Measurements from ENCODE around the gene CHI3L1.

Gene CHI3L1

DNA sequence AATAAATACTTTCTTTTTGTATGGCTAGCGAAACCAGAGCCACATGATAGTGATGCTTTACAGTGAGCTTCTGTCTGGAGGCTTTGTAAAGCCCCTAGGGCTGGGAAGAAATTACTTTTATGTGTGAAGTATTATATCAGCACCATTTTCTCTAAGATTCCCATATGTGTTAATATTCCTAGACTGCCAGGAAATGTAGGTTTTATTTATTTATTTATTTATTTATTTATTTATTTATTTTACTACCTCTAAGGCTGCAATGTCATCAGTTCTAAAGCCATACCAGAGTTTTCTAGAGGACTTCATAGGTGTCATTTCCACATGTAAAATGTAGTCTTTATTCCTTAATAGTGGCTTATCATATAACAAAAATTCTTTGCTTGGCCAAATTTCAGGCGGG is 4.4 kb upstream of the CHI3L1 start:
- TF ChIP-seq, protein P1, sequence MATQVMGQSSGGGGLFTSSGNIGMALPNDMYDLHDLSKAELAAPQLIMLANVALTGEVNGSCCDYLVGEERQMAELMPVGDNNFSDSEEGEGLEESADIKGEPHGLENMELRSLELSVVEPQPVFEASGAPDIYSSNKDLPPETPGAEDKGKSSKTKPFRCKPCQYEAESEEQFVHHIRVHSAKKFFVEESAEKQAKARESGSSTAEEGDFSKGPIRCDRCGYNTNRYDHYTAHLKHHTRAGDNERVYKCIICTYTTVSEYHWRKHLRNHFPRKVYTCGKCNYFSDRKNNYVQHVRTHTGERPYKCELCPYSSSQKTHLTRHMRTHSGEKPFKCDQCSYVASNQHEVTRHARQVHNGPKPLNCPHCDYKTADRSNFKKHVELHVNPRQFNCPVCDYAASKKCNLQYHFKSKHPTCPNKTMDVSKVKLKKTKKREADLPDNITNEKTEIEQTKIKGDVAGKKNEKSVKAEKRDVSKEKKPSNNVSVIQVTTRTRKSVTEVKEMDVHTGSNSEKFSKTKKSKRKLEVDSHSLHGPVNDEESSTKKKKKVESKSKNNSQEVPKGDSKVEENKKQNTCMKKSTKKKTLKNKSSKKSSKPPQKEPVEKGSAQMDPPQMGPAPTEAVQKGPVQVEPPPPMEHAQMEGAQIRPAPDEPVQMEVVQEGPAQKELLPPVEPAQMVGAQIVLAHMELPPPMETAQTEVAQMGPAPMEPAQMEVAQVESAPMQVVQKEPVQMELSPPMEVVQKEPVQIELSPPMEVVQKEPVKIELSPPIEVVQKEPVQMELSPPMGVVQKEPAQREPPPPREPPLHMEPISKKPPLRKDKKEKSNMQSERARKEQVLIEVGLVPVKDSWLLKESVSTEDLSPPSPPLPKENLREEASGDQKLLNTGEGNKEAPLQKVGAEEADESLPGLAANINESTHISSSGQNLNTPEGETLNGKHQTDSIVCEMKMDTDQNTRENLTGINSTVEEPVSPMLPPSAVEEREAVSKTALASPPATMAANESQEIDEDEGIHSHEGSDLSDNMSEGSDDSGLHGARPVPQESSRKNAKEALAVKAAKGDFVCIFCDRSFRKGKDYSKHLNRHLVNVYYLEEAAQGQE (IDR thresholded peaks at IDR 0.05; ENCODE audit: low read depth): no peak
- TF ChIP-seq, protein P2, sequence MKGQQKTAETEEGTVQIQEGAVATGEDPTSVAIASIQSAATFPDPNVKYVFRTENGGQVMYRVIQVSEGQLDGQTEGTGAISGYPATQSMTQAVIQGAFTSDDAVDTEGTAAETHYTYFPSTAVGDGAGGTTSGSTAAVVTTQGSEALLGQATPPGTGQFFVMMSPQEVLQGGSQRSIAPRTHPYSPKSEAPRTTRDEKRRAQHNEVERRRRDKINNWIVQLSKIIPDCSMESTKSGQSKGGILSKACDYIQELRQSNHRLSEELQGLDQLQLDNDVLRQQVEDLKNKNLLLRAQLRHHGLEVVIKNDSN (IDR thresholded peaks at IDR 0.05): no peak
- TF ChIP-seq FOXM1 (IDR thresholded peaks at IDR 0.05; ENCODE audit: borderline replicate concordance, low read depth): no peak
- TF ChIP-seq CEBPB (IDR thresholded peaks at IDR 0.05): no peak
- no peak for TF ChIP-seq EP300 (IDR thresholded peaks at IDR 0.05; ENCODE audit: borderline replicate concordance)
- TF ChIP-seq EGR1 (IDR thresholded peaks at IDR 0.05): no peak
- TF ChIP-seq ZBTB7A (IDR thresholded peaks at IDR 0.05; ENCODE audit: low read depth): no peak
- TF ChIP-seq, protein P3, sequence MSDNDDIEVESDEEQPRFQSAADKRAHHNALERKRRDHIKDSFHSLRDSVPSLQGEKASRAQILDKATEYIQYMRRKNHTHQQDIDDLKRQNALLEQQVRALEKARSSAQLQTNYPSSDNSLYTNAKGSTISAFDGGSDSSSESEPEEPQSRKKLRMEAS (IDR thresholded peaks at IDR 0.05): no peak
- TF ChIP-seq YY1 (IDR thresholded peaks at IDR 0.05; ENCODE audit: low read depth): no peak
- TF ChIP-seq TAF1 (IDR thresholded peaks at IDR 0.05; ENCODE audit: low read depth): no peak

DNA sequence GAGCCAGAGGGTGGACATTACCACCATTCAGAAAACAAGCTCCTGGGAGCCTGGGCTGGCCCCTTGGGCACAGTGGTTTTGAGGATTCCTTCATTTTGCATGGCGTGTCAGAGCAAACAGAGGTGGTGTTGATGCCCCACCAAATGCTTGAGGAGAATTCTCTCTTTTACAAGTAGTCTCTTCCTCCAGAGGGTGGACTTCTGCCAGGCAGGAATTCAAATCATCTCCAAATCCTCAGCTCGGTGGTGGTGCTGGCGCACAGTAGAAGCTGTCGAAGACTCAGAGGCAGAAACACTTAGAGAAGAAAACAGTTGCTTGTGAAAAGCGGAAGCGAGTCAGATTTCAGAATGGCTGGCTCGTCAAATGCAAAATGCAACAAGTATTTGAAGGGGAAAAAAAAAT is 3.4 kb upstream of the CHI3L1 start:
- TF ChIP-seq CREB1 (IDR thresholded peaks at IDR 0.05; ENCODE audit: low read depth) (no peak), TEAD4 (IDR thresholded peaks at IDR 0.05) (no peak), EGR1 (IDR thresholded peaks at IDR 0.05) (no peak)

DNA sequence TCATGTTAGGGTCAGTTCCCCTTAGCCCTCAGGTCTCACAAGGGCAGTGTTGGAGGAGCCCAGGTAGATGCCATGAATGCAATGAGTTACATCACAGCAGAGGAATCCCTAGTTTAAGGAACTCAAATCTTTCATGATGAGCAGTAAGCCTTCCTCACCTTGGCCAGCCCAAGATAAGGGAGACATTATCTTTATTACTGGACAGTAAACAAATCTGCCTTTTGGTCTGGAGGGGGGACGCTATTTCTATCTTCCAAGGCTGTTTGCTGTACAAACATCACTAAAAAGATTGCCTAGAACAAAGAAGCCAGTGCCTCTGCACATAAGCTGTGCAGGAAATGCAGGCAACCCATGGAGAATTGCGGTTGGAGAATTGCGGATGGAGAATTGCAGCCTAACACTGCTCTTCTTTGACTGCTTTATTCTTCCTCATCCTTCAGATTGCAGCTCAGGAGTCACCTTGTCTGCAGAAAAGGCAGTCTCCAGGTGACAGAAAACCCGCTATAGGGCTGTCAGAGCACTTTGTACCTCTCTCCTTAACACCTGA is 2.3 kb upstream of the CHI3L1 start:
- TF ChIP-seq YY1 (IDR thresholded peaks at IDR 0.05; ENCODE audit: low read depth) (no peak), TEAD4 (IDR thresholded peaks at IDR 0.05) (no peak), TAF1 (IDR thresholded peaks at IDR 0.05; ENCODE audit: low read depth) (no peak), FOXM1 (IDR thresholded peaks at IDR 0.05; ENCODE audit: borderline replicate concordance, low read depth) (no peak), EP300 (IDR thresholded peaks at IDR 0.05; ENCODE audit: borderline replicate concordance) (no peak), TCF12 (IDR thresholded peaks at IDR 0.05; ENCODE audit: low read depth) (no peak), EGR1 (IDR thresholded peaks at IDR 0.05) (no peak), ZBTB7A (IDR thresholded peaks at IDR 0.05; ENCODE audit: low read depth) (no peak), CREB1 (IDR thresholded peaks at IDR 0.05; ENCODE audit: low read depth) (no peak), CEBPB (IDR thresholded peaks at IDR 0.05) (no peak), NFIC (IDR thresholded peaks at IDR 0.05) (no peak), RAD21 (IDR thresholded peaks at IDR 0.05; ENCODE audit: low read depth) (no peak)
- TF ChIP-seq, protein P1 (IDR thresholded peaks at IDR 0.05; ENCODE audit: low read depth): no peak
- TF ChIP-seq, protein P2 (IDR thresholded peaks at IDR 0.05): no peak
- TF ChIP-seq, protein P3 (IDR thresholded peaks at IDR 0.05): no peak

DNA sequence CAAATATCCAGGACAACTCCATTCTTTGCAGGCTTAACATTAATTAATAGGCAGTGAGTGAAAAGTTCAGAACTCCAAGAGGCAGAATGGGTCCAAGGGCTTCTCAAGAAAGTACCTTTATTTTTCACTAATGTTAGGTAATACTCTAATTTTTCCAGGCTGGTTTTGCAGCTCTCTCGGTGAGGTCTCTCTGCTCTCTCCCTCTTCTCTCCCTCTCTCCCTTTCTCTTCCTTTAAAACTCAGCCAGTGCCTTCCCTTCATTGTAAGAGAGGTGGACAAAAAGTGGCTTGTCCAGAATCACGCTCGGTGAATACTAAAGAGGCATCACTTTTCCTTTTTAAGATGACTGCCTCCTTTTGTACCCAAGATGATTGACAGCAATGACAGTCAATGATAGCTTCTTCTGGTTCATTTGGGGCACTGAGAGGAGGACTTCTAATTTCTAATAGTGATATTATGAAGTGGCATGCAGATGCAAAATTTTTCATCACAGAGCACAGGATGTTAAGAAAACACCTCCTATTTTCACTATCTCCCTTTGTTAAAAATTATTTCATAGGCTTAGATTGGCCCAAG is 1.3 kb upstream of the CHI3L1 start:
- TF ChIP-seq FOXM1 (IDR thresholded peaks at IDR 0.05; ENCODE audit: borderline replicate concordance, low read depth) (no peak), CEBPB (IDR thresholded peaks at IDR 0.05) (no peak), EGR1 (IDR thresholded peaks at IDR 0.05) (no peak), CREB1 (IDR thresholded peaks at IDR 0.05; ENCODE audit: low read depth) (no peak), EP300 (IDR thresholded peaks at IDR 0.05; ENCODE audit: borderline replicate concordance) (no peak), RAD21 (IDR thresholded peaks at IDR 0.05; ENCODE audit: low read depth) (no peak), NFIC (IDR thresholded peaks at IDR 0.05) (no peak), TAF1 (IDR thresholded peaks at IDR 0.05; ENCODE audit: low read depth) (no peak), TEAD4 (IDR thresholded peaks at IDR 0.05) (no peak), TCF12 (IDR thresholded peaks at IDR 0.05; ENCODE audit: low read depth) (no peak)
- TF ChIP-seq, protein P1 (IDR thresholded peaks at IDR 0.05; ENCODE audit: low read depth): no peak
- TF ChIP-seq, protein P3 (IDR thresholded peaks at IDR 0.05): no peak
- TF ChIP-seq, protein P2 (IDR thresholded peaks at IDR 0.05): no peak
